ENCODE measurements around the gene TRIM38.

DNA sequence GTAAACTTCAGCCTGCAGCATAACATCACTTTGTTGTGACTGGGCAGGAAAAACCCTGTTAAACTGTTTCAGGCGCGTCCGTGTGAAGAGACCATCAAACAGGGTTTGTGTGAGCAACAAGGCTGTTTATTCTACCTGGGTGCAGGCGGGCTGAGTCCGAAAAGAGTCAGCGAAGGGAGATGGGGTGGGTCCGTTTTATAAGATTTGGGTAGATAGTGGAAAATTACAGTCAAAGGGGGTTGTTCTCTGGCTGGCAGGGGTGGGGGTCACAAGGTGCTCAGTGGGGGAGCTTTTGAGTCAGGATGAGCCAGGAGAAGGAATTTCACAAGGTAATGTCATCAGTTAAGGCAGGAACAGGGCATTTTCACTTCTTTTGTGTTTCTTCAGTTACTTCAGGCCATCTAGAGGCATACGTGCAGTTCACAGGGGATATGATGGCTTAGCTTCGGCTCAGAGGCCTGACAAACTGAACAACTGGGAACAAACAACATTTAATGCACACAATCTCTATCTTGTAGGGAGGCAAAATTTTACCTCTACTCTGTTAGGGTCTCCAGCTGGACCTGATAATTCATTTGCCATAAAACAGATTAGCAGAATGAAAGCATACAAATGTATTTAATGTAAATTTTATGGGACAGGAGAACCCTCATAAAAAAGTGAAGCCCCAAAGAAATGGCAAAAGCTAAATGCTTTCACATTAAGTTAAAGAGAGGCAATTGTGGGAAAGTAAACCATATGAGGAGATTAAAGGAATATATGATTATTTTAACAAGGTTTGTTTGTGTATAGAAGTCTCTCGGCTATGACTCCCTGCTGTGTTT, 66.4 kb downstream of the TRIM38 start:
- TF ChIP-seq CTCF (IDR thresholded peaks at IDR 0.05) (no peak), POLR2A (IDR thresholded peaks at IDR 0.05) (no peak)

Measured in prostate gland (tissue), 2 donors.